H9 (cell line): ENCODE data around the gene DDIT4. TPM values are rescaled to one million over a fixed set of nuclear protein-coding genes. Genes with fewer than 3 reads are reported as not detected.

Experiments
- DNase-seq: peaks from one replicate; pipeline ENCODE4 v3.0.0-alpha.2; 2017
- H2AFZ ChIP-seq: one replicate; pipeline ENCODE4 v1.6.1; 2013; ENCODE audit warnings: mild to moderate bottlenecking, low read length, control low read depth, moderate library complexity
- H2AK5ac ChIP-seq: 2 replicates; pipeline ENCODE4 v1.6.1; 2013; ENCODE audit warnings: low read length, control low read depth, mixed read lengths; ENCODE audit not compliant: insufficient read length
- H2BK120ac ChIP-seq: one replicate; pipeline ENCODE4 v1.6.1; 2013; ENCODE audit warnings: low read depth, mild to moderate bottlenecking, low read length, control low read depth, inconsistent platforms; ENCODE audit not compliant: poor library complexity, severe bottlenecking
- H2BK12ac ChIP-seq: 2 replicates; pipeline ENCODE4 v1.6.1; 2013; ENCODE audit warnings: low read length, control low read depth, mixed read lengths, low read depth; ENCODE audit not compliant: insufficient read length
- H2BK15ac ChIP-seq: 2 replicates; pipeline ENCODE4 v1.6.1; 2013; ENCODE audit warnings: low read depth, low read length, control low read depth
- H2BK20ac ChIP-seq: one replicate; pipeline ENCODE4 v1.6.1; 2013; ENCODE audit warnings: low read depth, mild to moderate bottlenecking, low read length, control low read depth, inconsistent platforms; ENCODE audit not compliant: poor library complexity, severe bottlenecking
- H2BK5ac ChIP-seq: 2 replicates; pipeline ENCODE4 v1.6.1; 2013; ENCODE audit warnings: low read length, control low read depth, mixed read lengths; ENCODE audit not compliant: insufficient read length
- H3K14ac ChIP-seq: 2 replicates; pipeline ENCODE4 v1.6.1; 2013; ENCODE audit warnings: low read length, control low read depth; ENCODE audit not compliant: insufficient read depth
- H3K18ac ChIP-seq: 2 replicates; pipeline ENCODE4 v1.6.1; 2013; ENCODE audit warnings: low read depth, mild to moderate bottlenecking, mixed read lengths, low read length, control low read depth; ENCODE audit not compliant: insufficient read length
- H3K23ac ChIP-seq: 2 replicates; pipeline ENCODE4 v1.6.1; 2013; ENCODE audit warnings: low read length, control low read depth, mixed read lengths, low read depth; ENCODE audit not compliant: insufficient read length
- H3K23me2 ChIP-seq: 2 replicates; pipeline ENCODE4 v1.6.1; 2013; ENCODE audit warnings: low read depth, mild to moderate bottlenecking, mixed read lengths, low read length, control low read depth; ENCODE audit not compliant: insufficient read length, poor library complexity, severe bottlenecking
- H3K27ac ChIP-seq: 2 replicates; pipeline ENCODE4 v1.5.1; 2013; ENCODE audit warnings: low read length, control low read depth, mixed read lengths, low read depth; ENCODE audit not compliant: insufficient read length
- H3K27me3 ChIP-seq: 2 replicates; pipeline ENCODE4 v1.6.1; 2013; ENCODE audit warnings: low read length, control low read depth, inconsistent platforms; ENCODE audit not compliant: insufficient read depth
- H3K4ac ChIP-seq: 2 replicates; pipeline ENCODE4 v1.6.1; 2013; ENCODE audit warnings: low read depth, mild to moderate bottlenecking, control low read depth, inconsistent platforms, low read length, moderate library complexity
- H3K4me1 ChIP-seq: 2 replicates; pipeline ENCODE4 v1.6.1; 2013; ENCODE audit warnings: low read length, control low read depth, inconsistent platforms; ENCODE audit not compliant: insufficient read depth
- H3K4me2 ChIP-seq: 2 replicates; pipeline ENCODE4 v1.6.1; 2013; ENCODE audit warnings: low read length, control low read depth, mixed read lengths; ENCODE audit not compliant: insufficient read length, insufficient read depth
- H3K56ac ChIP-seq: 2 replicates; pipeline ENCODE4 v1.6.1; 2013; ENCODE audit warnings: low read depth, mild to moderate bottlenecking, mixed read lengths, low read length, control low read depth; ENCODE audit not compliant: insufficient read length
- H3K79me1 ChIP-seq: 2 replicates; pipeline ENCODE4 v1.6.1; 2013; ENCODE audit warnings: low read depth, mild to moderate bottlenecking, moderate library complexity, low read length, control low read depth, inconsistent platforms; ENCODE audit not compliant: insufficient read depth, poor library complexity, severe bottlenecking
- H3K79me2 ChIP-seq: 2 replicates; pipeline ENCODE4 v1.6.1; 2013; ENCODE audit warnings: low read length, control low read depth, inconsistent platforms; ENCODE audit not compliant: insufficient read depth
- H3K9ac ChIP-seq: 2 replicates; pipeline ENCODE4 v1.6.1; 2013; ENCODE audit warnings: low read length, control low read depth, mixed read lengths; ENCODE audit not compliant: insufficient read length; ENCODE audit errors: extremely low read depth
- H3K9me3 ChIP-seq: one replicate; pipeline ENCODE4 v1.6.1; 2013; ENCODE audit warnings: low read depth, low read length, inconsistent platforms; ENCODE audit not compliant: control insufficient read depth
- H3T11ph ChIP-seq: one replicate; pipeline ENCODE4 v1.6.1; 2013; ENCODE audit warnings: mild to moderate bottlenecking, low read length, control low read depth, inconsistent platforms
- H4K20me1 ChIP-seq: one replicate; pipeline ENCODE4 v1.6.1; 2013; ENCODE audit not compliant: control insufficient read depth, insufficient read length, insufficient read depth
- H4K5ac ChIP-seq: 2 replicates; pipeline ENCODE4 v1.6.1; 2013; ENCODE audit warnings: low read depth, mild to moderate bottlenecking, mixed read lengths, low read length, control low read depth; ENCODE audit not compliant: insufficient read length
- H4K8ac ChIP-seq: replicated peaks from 2 replicates; pipeline ENCODE4 v1.6.1; 2013; ENCODE audit warnings: low read length, control low read depth, mixed read lengths, low read depth; ENCODE audit not compliant: insufficient read length
- H4K91ac ChIP-seq: 2 replicates; pipeline ENCODE4 v1.6.1; 2013; ENCODE audit warnings: low read depth, mild to moderate bottlenecking, moderate library complexity, mixed read lengths, low read length, control low read depth; ENCODE audit not compliant: insufficient read length
- H3K27ac Mint-ChIP-seq, 3 experiments: 2 replicates in 2 of 3; 3 replicates in 1 of 3; pipeline ENCODE4 v1.8.0; 2020 to 2021; ENCODE audit warnings: mixed read lengths in 3 of 3, mild to moderate bottlenecking in 1 of 3, moderate library complexity in 1 of 3
- H3K27me3 Mint-ChIP-seq: 2 replicates; pipeline ENCODE4 v1.8.0; 2021; ENCODE audit warnings: low read depth, mild to moderate bottlenecking, moderate library complexity, mixed read lengths
- H3K36me3 Mint-ChIP-seq, 3 experiments: 2 replicates in 2 of 3; 3 replicates in 1 of 3; pipeline ENCODE4 v1.8.0; 2020 to 2021; ENCODE audit warnings: low read depth in 3 of 3, mixed read lengths in 3 of 3; ENCODE audit not compliant: insufficient read depth in 1 of 3
- H3K4me1 Mint-ChIP-seq, 2 experiments: 2 replicates each; pipeline ENCODE4 v1.8.0; 2020; ENCODE audit warnings: mixed read lengths in 2 of 2
- H3K4me3 Mint-ChIP-seq, 2 experiments: 2 replicates in 1 of 2; 3 replicates in 1 of 2; pipeline ENCODE4 v1.8.0; 2020 to 2021; ENCODE audit warnings: mild to moderate bottlenecking in 2 of 2, mixed read lengths in 2 of 2, moderate library complexity in 1 of 2
- H3K9me3 Mint-ChIP-seq, 2 experiments: 2 replicates in 1 of 2; 3 replicates in 1 of 2; pipeline ENCODE4 v1.8.0; 2020; ENCODE audit warnings: mild to moderate bottlenecking in 2 of 2, mixed read lengths in 2 of 2, moderate library complexity in 1 of 2
- CTCF ChIP-seq: fragments of 200-600 bp; sonication (generic); conservative IDR thresholded peaks from 3 replicates; pipeline ENCODE4 v1.8.0; 2021; ENCODE audit warnings: antibody characterized with exemption, mild to moderate bottlenecking
- WGBS: extraction: QIAGEN DNeasy Blood & Tissue Kit; methylation state at CpG from one replicate; pipeline ENCODE4 v1.1.7; 2013; ENCODE audit warnings: missing lambda C conversion rate, low lambda C conversion rate, mixed read lengths; ENCODE audit not compliant: insufficient read length; ENCODE audit errors: extremely low coverage; 5-methylcytosine and 5-hydroxymethylcytosine counted together
- total RNA-seq: library from RNA; stranded (reverse); gene quantifications from 2 replicates; pipeline ENCODE4 v1.2.1, GENCODE V29; 2021

The DDIT4 gene
- total RNA-seq, 1 experiment from 2014 or later: 84.0 TPM

- TF ChIP-seq CTCF: no peak
- Histone ChIP-seq H3K9me3 (no peaks in the 10 kb centered on the region), H2BK12ac (no peak overlapping the region), H2BK20ac (no peak overlapping the region), H4K20me1 (no peaks in the 10 kb centered on the region), H3K23ac (no peak overlapping the region), H3K9ac (no peak overlapping the region), H3K27ac (no peak overlapping the region), H3K4me2 (no peak overlapping the region), H4K5ac (no peak overlapping the region), H2BK5ac (no peak overlapping the region), H2AK5ac (no peak overlapping the region), H4K8ac (no peak overlapping the region), H3K4me1 (no peaks in the 10 kb centered on the region; the same call in 1 of the 2 replicates), H3K79me1 (no peaks in the 10 kb centered on the region), H3K23me2 (no peaks in the 10 kb centered on the region), H3K56ac (no peak overlapping the region), H4K91ac (no peak overlapping the region), H2AFZ (no peak overlapping the region), H3K4ac (no peak overlapping the region), H2BK120ac (no peak overlapping the region), H3K27me3 (no peaks in the 10 kb centered on the region), H3K18ac (no peak overlapping the region), H3K79me2 (no peaks in the 10 kb centered on the region), H2BK15ac (no peak overlapping the region), H3K14ac (no peak overlapping the region), H3T11ph (no peak overlapping the region)
- Mint-ChIP-seq H3K27me3 (no peaks in the 10 kb centered on the region), H3K9me3 (no peaks in the 10 kb centered on the region), H3K4me3 (no peak overlapping the region), H3K4me1 (peaks cover 14 to 21% of the 10 kb centered on the region in 2 experiments), H3K36me3 (no peaks in the 10 kb centered on the region), H3K27ac (peak overlapping the region; percentile 5 to 64 (median 54); a peak in 2 of 7 replicates)
- WGBS: no CpG with 5 or more reads among the region's 8 CpGs
- DNase-seq: no peak
These were observed 32.0 kb upstream of the DDIT4 start for GRCh38 chr10:72241691-72242252.
